Measurements from ENCODE around the gene BCL6B.

The BCL6B gene

DNA sequence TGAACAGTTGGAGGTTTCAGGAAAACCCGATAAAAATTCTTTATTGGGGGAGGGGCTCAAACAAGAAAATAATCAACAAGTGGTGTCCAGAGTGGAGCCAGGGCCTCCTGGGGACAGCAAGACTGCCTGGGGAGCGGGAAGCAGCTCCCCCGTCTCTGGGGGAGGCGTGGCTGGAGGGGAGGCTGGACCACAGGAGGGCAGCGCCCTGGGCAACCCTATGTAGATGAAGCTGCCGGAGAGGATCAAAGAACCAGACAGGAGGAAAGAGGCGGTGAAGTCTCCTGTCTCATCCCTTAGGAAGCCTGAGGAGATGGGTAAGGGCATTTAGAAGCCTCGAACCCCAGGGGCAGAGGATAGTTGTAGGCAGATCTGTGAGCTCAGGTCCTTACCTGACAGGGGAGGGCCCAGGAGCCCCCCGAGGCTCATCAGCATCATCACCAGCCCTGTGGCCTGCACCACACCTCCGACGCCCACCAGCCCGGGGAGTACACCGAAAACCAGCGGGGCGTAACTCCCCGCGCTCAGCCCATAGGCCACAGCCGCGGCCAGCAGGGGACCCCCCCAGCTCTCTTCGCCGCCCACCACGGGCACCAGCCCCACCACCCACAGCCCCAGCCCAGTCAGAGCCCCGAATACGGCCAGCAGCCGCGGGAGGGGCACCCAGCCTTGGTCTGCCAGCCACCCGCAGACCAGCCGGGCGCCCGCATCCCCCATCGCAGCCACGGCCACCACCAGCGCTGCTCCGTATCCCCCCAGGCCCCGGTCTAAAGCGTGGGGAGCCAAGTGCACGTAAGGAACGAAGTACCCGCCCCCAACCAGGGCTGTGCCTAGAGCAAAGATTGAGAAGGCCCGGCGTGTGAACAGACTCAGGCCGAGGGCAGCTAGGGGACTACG is 19.0 kb downstream of the BCL6B start:
- Histone ChIP-seq H3K4me3 (ENCODE audit: low read length, poor library complexity, severe bottlenecking) (no peak overlapping the region), H3K27me3 (ENCODE audit: insufficient read depth, low read length, poor library complexity, severe bottlenecking) (no peaks in the 10 kb centered on the region), H4K20me1 (ENCODE audit: insufficient read depth, low read length, poor library complexity, severe bottlenecking) (no peaks in the 10 kb centered on the region), H3K36me3 (ENCODE audit: insufficient read depth, low read length) (no peaks in the 10 kb centered on the region), H3K9ac (ENCODE audit: low read depth, low read length, poor library complexity, severe bottlenecking) (no peak overlapping the region), H3K79me2 (ENCODE audit: insufficient read depth, low read length) (peaks cover under 1% of the 10 kb centered on the region; the same call in 1 of the 2 replicates), H3K9me3 (ENCODE audit: insufficient read depth, low read depth, low read length) (no peaks in the 10 kb centered on the region), H3K4me2 (ENCODE audit: low read depth, low read length, poor library complexity, severe bottlenecking) (no peak overlapping the region), H2AFZ (ENCODE audit: low read length) (no peak overlapping the region), H3K9me2 (replicated peaks; ENCODE audit: low read depth, low read length) (no peaks in the 10 kb centered on the region), H3F3A (ENCODE audit: low read depth) (no peaks in the 10 kb centered on the region), H3K4me1 (ENCODE audit: insufficient read depth, low read length, poor library complexity, severe bottlenecking) (peaks cover 15% of the 10 kb centered on the region)
- no peak for TF ChIP-seq EZH2phosphoT487 (IDR thresholded peaks at IDR 0.05; ENCODE audit: borderline replicate concordance)
- TF ChIP-seq, protein P1, sequence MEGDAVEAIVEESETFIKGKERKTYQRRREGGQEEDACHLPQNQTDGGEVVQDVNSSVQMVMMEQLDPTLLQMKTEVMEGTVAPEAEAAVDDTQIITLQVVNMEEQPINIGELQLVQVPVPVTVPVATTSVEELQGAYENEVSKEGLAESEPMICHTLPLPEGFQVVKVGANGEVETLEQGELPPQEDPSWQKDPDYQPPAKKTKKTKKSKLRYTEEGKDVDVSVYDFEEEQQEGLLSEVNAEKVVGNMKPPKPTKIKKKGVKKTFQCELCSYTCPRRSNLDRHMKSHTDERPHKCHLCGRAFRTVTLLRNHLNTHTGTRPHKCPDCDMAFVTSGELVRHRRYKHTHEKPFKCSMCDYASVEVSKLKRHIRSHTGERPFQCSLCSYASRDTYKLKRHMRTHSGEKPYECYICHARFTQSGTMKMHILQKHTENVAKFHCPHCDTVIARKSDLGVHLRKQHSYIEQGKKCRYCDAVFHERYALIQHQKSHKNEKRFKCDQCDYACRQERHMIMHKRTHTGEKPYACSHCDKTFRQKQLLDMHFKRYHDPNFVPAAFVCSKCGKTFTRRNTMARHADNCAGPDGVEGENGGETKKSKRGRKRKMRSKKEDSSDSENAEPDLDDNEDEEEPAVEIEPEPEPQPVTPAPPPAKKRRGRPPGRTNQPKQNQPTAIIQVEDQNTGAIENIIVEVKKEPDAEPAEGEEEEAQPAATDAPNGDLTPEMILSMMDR (conservative IDR thresholded peaks at IDR 0.05; ENCODE audit: low read length): no peak

DNA sequence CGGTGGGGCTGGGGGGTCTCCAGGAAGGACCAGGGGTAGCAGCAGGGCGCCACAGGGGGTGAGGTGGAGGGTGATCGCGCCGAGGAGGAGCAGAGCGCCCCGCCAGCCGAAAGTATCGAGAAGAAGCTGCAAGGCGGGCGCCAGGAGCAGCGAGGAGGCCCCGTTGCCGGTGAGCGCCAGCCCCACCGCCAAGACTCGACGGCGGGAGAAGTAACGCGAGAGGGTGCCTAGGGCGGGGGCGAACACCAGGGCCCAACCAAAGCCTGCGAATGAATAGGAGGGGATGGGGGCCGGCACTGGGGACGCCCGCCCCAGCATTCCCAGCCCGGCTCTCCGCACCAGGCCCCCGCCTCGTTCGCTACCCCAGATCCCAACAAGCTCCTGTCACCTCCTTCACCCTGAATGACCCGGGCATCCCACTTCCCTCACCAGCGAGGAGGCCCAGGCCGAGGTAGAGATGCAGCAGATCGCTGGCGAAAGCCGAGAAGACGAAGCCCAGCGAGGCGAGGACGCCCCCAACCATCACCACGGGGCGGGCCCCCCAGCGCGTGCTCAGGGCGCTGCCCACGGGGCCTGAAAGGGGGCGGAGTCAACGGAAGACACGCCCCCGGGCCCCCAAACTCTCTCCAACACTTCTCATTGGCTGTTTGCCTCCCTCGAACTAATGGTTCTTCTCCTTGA is 19.8 kb downstream of the BCL6B start:
- H4K20me1 ChIP-seq (ENCODE audit: insufficient read depth, low read length, poor library complexity, severe bottlenecking): no peaks in the 10 kb centered on the region
- no peaks in the 10 kb centered on the region for H3K27me3 ChIP-seq (ENCODE audit: insufficient read depth, low read length, poor library complexity, severe bottlenecking)
- peaks cover 15% of the 10 kb centered on the region for H3K4me1 ChIP-seq (ENCODE audit: insufficient read depth, low read length, poor library complexity, severe bottlenecking)
- no peak for TF ChIP-seq EZH2phosphoT487 (IDR thresholded peaks at IDR 0.05; ENCODE audit: borderline replicate concordance)
- TF ChIP-seq, protein P1 (conservative IDR thresholded peaks at IDR 0.05; ENCODE audit: low read length): no peak
- no peak overlapping the region for H3K4me3 ChIP-seq (ENCODE audit: low read length, poor library complexity, severe bottlenecking)
- H3K79me2 ChIP-seq (ENCODE audit: insufficient read depth, low read length): no peaks in the 10 kb centered on the region
- no peak overlapping the region for H2AFZ ChIP-seq (ENCODE audit: low read length)
- H3K9ac ChIP-seq (ENCODE audit: low read depth, low read length, poor library complexity, severe bottlenecking): no peak overlapping the region
- no peaks in the 10 kb centered on the region for H3F3A ChIP-seq (ENCODE audit: low read depth)
- no peaks in the 10 kb centered on the region for H3K36me3 ChIP-seq (ENCODE audit: insufficient read depth, low read length)
- H3K9me3 ChIP-seq (ENCODE audit: insufficient read depth, low read depth, low read length): no peaks in the 10 kb centered on the region
- H3K4me2 ChIP-seq (ENCODE audit: low read depth, low read length, poor library complexity, severe bottlenecking): no peak overlapping the region
- H3K9me2 ChIP-seq (replicated peaks; ENCODE audit: low read depth, low read length): no peaks in the 10 kb centered on the region

DNA sequence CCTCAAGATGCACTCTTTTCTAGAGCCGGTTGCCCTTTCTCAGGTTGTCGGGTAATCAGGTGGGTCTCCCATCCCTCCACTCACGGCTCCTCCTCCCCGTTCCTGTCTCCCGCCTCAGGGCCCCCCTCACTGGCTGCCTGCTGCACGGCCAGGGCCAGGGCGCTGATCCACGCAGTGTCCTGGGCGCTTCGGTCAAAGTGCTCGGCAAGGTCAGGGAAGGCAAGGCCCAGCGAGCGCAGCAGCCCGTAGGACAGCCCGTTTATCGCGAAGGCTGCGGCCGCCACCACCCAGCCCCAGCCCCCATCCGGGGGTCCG is 20.3 kb downstream of the BCL6B start:
- H3K27me3 ChIP-seq (ENCODE audit: insufficient read depth, low read length, poor library complexity, severe bottlenecking): no peaks in the 10 kb centered on the region
- H3K4me1 ChIP-seq (ENCODE audit: insufficient read depth, low read length, poor library complexity, severe bottlenecking): peaks cover 11% of the 10 kb centered on the region
- H3K4me3 ChIP-seq (ENCODE audit: low read length, poor library complexity, severe bottlenecking): no peak overlapping the region
- H3K9me2 ChIP-seq (replicated peaks; ENCODE audit: low read depth, low read length): no peaks in the 10 kb centered on the region
- no peak overlapping the region for H3K4me2 ChIP-seq (ENCODE audit: low read depth, low read length, poor library complexity, severe bottlenecking)
- H3K79me2 ChIP-seq (ENCODE audit: insufficient read depth, low read length): no peaks in the 10 kb centered on the region
- H3K9me3 ChIP-seq (ENCODE audit: insufficient read depth, low read depth, low read length): no peaks in the 10 kb centered on the region
- TF ChIP-seq EZH2phosphoT487 (IDR thresholded peaks at IDR 0.05; ENCODE audit: borderline replicate concordance): no peak
- TF ChIP-seq, protein P1 (conservative IDR thresholded peaks at IDR 0.05; ENCODE audit: low read length): no peak
- H4K20me1 ChIP-seq (ENCODE audit: insufficient read depth, low read length, poor library complexity, severe bottlenecking): no peaks in the 10 kb centered on the region
- H3K9ac ChIP-seq (ENCODE audit: low read depth, low read length, poor library complexity, severe bottlenecking): no peak overlapping the region
- H2AFZ ChIP-seq (ENCODE audit: low read length): no peak overlapping the region
- no peaks in the 10 kb centered on the region for H3F3A ChIP-seq (ENCODE audit: low read depth)
- H3K36me3 ChIP-seq (ENCODE audit: insufficient read depth, low read length): no peaks in the 10 kb centered on the region
